ENCODE data around the gene ADGRE2.
"Not testable (repeated sequence)": the region's sequence is repeated elsewhere in the genome, so short reads cannot be mapped to it uniquely, and the experiment has no call there.

GRCh38 chr19:14775326-14775725 is 3.0 kb downstream of the ADGRE2 start:
- not testable (repeated sequence) for TF ChIP-seq POLR2A (IDR thresholded peaks at IDR 0.05; ENCODE audit: low read length); MAZ (IDR thresholded peaks at IDR 0.05; ENCODE audit: borderline replicate concordance, low read depth, low read length); REST (IDR thresholded peaks at IDR 0.05); RARB (CRISPR knock-in tag; IDR thresholded peaks at IDR 0.05); EP300 (IDR thresholded peaks at IDR 0.05); HDAC2 (IDR thresholded peaks at IDR 0.05); TP53 (CRISPR knock-in tag; IDR thresholded peaks at IDR 0.05); MAX (IDR thresholded peaks at IDR 0.05); USF2 (IDR thresholded peaks at IDR 0.05); SREBF2 (IDR thresholded peaks at IDR 0.05); MAFK (IDR thresholded peaks at IDR 0.05; ENCODE audit: partially characterized antibody); SMC3 (IDR thresholded peaks at IDR 0.05)
- TF ChIP-seq, protein P1, sequence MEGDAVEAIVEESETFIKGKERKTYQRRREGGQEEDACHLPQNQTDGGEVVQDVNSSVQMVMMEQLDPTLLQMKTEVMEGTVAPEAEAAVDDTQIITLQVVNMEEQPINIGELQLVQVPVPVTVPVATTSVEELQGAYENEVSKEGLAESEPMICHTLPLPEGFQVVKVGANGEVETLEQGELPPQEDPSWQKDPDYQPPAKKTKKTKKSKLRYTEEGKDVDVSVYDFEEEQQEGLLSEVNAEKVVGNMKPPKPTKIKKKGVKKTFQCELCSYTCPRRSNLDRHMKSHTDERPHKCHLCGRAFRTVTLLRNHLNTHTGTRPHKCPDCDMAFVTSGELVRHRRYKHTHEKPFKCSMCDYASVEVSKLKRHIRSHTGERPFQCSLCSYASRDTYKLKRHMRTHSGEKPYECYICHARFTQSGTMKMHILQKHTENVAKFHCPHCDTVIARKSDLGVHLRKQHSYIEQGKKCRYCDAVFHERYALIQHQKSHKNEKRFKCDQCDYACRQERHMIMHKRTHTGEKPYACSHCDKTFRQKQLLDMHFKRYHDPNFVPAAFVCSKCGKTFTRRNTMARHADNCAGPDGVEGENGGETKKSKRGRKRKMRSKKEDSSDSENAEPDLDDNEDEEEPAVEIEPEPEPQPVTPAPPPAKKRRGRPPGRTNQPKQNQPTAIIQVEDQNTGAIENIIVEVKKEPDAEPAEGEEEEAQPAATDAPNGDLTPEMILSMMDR (IDR thresholded peaks at IDR 0.05), result not testable (repeated sequence)
- TF ChIP-seq, protein P2, sequence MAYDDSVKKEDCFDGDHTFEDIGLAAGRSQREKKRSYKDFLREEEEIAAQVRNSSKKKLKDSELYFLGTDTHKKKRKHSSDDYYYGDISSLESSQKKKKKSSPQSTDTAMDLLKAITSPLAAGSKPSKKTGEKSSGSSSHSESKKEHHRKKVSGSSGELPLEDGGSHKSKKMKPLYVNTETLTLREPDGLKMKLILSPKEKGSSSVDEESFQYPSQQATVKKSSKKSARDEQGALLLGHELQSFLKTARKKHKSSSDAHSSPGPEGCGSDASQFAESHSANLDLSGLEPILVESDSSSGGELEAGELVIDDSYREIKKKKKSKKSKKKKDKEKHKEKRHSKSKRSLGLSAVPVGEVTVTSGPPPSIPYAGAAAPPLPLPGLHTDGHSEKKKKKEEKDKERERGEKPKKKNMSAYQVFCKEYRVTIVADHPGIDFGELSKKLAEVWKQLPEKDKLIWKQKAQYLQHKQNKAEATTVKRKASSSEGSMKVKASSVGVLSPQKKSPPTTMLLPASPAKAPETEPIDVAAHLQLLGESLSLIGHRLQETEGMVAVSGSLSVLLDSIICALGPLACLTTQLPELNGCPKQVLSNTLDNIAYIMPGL (CRISPR knock-in tag; IDR thresholded peaks at IDR 0.05; ENCODE audit: borderline replicate concordance), result not testable (repeated sequence)
